Ovary (tissue), 3 donors: ENCODE results near the gene WNT6.

Source experiments
- CTCF ChIP-seq, 3 donors: fragments of 450-650 bp in 2 of 3; fragments of 200-600 bp in 1 of 3; IDR thresholded peaks; one replicate each; pipeline versions ENCODE4 v1.5.1 to v1.8.0; 2016 to 2022; ENCODE audit warnings: antibody characterized with exemption in 3 of 3, mild to moderate bottlenecking in 1 of 3
- POLR2A ChIP-seq: fragments of 450-650 bp; IDR thresholded peaks from one replicate; pipeline ENCODE4 v1.6.1; 2017; ENCODE audit warnings: antibody characterized with exemption, mild to moderate bottlenecking, moderate library complexity
- donor health status: DM: no; HTN: no; CAD: no.

GRCh38 chr2:218814540-218815243 lies 44.9 kb upstream of the WNT6 start:
- TF ChIP-seq CTCF (IDR thresholded peaks at IDR 0.05) (no peak), POLR2A (no peak)
